ENCODE measurements around the gene CSTPP1.
"Not testable (repeated sequence)": the region's sequence is repeated elsewhere in the genome, so short reads cannot be mapped to it uniquely, and the experiment has no call there.

DNA sequence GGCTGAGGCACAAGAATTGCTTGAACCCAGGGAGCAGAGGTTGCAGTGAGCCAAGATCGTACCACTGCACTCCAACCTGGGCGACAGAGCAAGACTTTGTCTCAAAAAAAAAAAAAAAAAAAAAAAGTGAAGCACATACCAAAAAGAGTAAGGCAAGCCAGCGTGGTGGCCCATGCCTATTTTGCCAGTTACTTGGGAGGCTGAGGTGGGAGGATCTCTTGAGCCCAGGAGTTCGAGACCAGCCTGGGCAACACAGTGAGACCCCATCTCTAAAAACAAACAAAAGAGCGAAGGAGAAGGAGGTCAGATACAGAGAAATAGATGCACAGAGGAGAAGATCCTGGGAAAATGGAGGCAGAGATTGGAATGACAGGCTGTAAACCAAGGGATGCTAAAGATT, 270.0 kb downstream of the CSTPP1 start:
- TF ChIP-seq, protein P1, sequence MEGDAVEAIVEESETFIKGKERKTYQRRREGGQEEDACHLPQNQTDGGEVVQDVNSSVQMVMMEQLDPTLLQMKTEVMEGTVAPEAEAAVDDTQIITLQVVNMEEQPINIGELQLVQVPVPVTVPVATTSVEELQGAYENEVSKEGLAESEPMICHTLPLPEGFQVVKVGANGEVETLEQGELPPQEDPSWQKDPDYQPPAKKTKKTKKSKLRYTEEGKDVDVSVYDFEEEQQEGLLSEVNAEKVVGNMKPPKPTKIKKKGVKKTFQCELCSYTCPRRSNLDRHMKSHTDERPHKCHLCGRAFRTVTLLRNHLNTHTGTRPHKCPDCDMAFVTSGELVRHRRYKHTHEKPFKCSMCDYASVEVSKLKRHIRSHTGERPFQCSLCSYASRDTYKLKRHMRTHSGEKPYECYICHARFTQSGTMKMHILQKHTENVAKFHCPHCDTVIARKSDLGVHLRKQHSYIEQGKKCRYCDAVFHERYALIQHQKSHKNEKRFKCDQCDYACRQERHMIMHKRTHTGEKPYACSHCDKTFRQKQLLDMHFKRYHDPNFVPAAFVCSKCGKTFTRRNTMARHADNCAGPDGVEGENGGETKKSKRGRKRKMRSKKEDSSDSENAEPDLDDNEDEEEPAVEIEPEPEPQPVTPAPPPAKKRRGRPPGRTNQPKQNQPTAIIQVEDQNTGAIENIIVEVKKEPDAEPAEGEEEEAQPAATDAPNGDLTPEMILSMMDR (conservative IDR thresholded peaks at IDR 0.05; ENCODE audit: low read depth, low read length), result not testable (repeated sequence)
- TF ChIP-seq, protein P2, sequence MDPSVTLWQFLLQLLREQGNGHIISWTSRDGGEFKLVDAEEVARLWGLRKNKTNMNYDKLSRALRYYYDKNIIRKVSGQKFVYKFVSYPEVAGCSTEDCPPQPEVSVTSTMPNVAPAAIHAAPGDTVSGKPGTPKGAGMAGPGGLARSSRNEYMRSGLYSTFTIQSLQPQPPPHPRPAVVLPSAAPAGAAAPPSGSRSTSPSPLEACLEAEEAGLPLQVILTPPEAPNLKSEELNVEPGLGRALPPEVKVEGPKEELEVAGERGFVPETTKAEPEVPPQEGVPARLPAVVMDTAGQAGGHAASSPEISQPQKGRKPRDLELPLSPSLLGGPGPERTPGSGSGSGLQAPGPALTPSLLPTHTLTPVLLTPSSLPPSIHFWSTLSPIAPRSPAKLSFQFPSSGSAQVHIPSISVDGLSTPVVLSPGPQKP (IDR thresholded peaks at IDR 0.05; ENCODE audit: borderline replicate concordance, low read depth, low read length), result not testable (repeated sequence)
- TF ChIP-seq POLR2A, SMC3, CEBPB, BHLHE40, NFE2L2 (IDR thresholded peaks at IDR 0.05; ENCODE audit: low read depth, low read length): not testable (repeated sequence)
